HEK293T (cell line): ENCODE results near the gene UBE2C.
"Not testable (repeated sequence)": the region's sequence is repeated elsewhere in the genome, so short reads cannot be mapped to it uniquely, and the experiment has no call there.

Experiments used
- CTCF ChIA-PET: fragments of 350-600 bp; formaldehyde crosslinking; extraction: SDS; loops from one replicate; lab custom pipeline; 2021; ENCODE audit warnings: antibody characterized with exemption, inconsistent platforms; lab: Yijun Ruan, JAX
- POLR2A ChIA-PET: fragments of 350-600 bp; formaldehyde crosslinking; extraction: SDS; loops from one replicate; lab custom pipeline; 2020; ENCODE audit warnings: antibody characterized with exemption, inconsistent platforms; lab: Yijun Ruan, JAX
- DNase-seq: peaks from one replicate; pipeline ENCODE4 v3.0.0; 2012; ENCODE audit warnings: mixed read lengths; ENCODE audit errors: extremely low spot score
- ARNT ChIP-seq: fragments of 450-650 bp; IDR thresholded peaks from 2 replicates; pipeline ENCODE4 v1.6.1; 2017; ENCODE audit warnings: mild to moderate bottlenecking
- BHLHE40 ChIP-seq: fragments of 450-650 bp; IDR thresholded peaks from 2 replicates; pipeline ENCODE4 v1.6.1; 2016; ENCODE audit warnings: mild to moderate bottlenecking, moderate library complexity, borderline replicate concordance
- CTBP1 ChIP-seq: fragments of 450-650 bp; IDR thresholded peaks from 2 replicates; pipeline ENCODE4 v1.6.1; 2016; ENCODE audit warnings: borderline replicate concordance
- ELF4 ChIP-seq: fragments of 450-650 bp; IDR thresholded peaks from 2 replicates; pipeline ENCODE4 v1.6.1; 2017; ENCODE audit warnings: antibody characterized with exemption
- FOXA1 ChIP-seq: fragments of 450-650 bp; IDR thresholded peaks from 2 replicates; pipeline ENCODE4 v1.6.1; 2016; ENCODE audit warnings: mild to moderate bottlenecking
- FOXK2 ChIP-seq: fragments of 450-650 bp; IDR thresholded peaks from 2 replicates; pipeline ENCODE4 v1.6.1; 2016; ENCODE audit warnings: mild to moderate bottlenecking
- FOXM1 ChIP-seq: fragments of 450-650 bp; IDR thresholded peaks from 2 replicates; pipeline ENCODE4 v1.6.1; 2017; ENCODE audit warnings: mild to moderate bottlenecking, borderline replicate concordance
- HDGF ChIP-seq: fragments of 450-650 bp; IDR thresholded peaks from 2 replicates; pipeline ENCODE4 v1.6.1; 2017; ENCODE audit warnings: antibody characterized with exemption, borderline replicate concordance
- L3MBTL2 ChIP-seq: fragments of 450-650 bp; conservative IDR thresholded peaks from 2 replicates; pipeline ENCODE4 v1.6.1; 2016; ENCODE audit warnings: mild to moderate bottlenecking
- LEF1 ChIP-seq: fragments of 450-650 bp; IDR thresholded peaks from 2 replicates; pipeline ENCODE4 v1.6.1; 2017; ENCODE audit warnings: mild to moderate bottlenecking, borderline replicate concordance
- NFRKB ChIP-seq: fragments of 450-650 bp; IDR thresholded peaks from 2 replicates; pipeline ENCODE4 v1.6.1; 2016; ENCODE audit warnings: mild to moderate bottlenecking, moderate library complexity
- SP1 ChIP-seq: fragments of 450-650 bp; IDR thresholded peaks from 2 replicates; pipeline ENCODE4 v1.6.1; 2017
- SUZ12 ChIP-seq: fragments of 450-650 bp; IDR thresholded peaks from 2 replicates; pipeline ENCODE4 v1.6.1; 2016; ENCODE audit warnings: mild to moderate bottlenecking
- TARDBP ChIP-seq: fragments of 450-650 bp; IDR thresholded peaks from 2 replicates; pipeline ENCODE4 v1.6.1; 2016
- ZNF384 ChIP-seq: fragments of 450-650 bp; IDR thresholded peaks from 2 replicates; pipeline ENCODE4 v1.6.1; 2016
- TF ChIP-seq, protein P1 (sequence below): fragments of 450-650 bp; IDR thresholded peaks from 2 replicates; pipeline ENCODE4 v1.6.1; 2016

Gene UBE2C

DNA sequence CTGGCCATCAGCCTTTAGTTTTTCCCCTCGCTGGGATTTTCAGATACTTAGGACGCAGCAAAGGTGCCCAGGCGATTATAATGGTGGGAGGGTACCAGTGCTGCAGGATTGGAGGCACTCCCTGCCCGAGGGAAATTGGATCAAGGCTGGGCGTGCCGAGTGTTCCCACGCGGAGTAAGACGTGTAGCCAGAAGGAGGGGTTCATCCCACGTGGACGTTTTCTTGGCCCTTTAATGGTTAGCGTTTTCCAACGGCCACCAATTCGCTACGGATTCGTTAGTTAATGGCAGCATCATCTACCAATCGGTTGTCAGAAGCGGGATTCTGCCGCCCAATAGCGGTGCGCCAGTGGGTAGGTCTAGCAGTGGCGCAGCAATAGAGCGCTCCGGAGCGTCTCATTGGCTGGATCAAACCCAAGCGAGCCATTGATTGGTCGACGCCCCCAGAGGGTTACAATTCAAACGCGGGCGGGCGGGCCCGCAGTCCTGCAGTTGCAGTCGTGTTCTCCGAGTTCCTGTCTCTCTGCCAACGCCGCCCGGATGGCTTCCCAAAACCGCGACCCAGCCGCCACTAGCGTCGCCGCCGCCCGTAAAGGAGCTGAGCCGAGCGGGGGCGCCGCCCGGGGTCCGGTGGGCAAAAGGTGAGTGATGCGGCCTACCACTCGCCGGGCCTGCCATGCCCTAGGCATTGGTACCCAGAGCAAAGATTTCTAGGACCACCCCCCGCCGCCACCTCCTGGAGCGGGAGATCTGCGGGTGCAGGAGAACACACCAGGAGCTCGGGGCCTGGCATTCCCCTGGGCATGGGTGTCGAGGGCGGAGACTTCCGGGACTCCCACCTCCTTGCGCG lies at the start of gene UBE2C:
TSS of gene UBE2C (plus strand) at position 488 of the 849 bp plus-strand sequence. CDS start at position 540, 52 bp downstream.
- POLR2A ChIA-PET, result interaction anchor here (1.2 to 3.5 kb wide), 6 partner anchors 10 to 122 kb away, joined by 4 to 10 read pairs (median 5); partner anchors contain the start of genes ACOT8, PCIF1, SNX21 and ZSWIM3
- CTCF ChIA-PET, result interaction anchor here (0.7 kb wide), 1 partner anchor 316 kb away, joined by 3 read pairs; no protein-coding TSS in a partner anchor
- TF ChIP-seq, protein P1, sequence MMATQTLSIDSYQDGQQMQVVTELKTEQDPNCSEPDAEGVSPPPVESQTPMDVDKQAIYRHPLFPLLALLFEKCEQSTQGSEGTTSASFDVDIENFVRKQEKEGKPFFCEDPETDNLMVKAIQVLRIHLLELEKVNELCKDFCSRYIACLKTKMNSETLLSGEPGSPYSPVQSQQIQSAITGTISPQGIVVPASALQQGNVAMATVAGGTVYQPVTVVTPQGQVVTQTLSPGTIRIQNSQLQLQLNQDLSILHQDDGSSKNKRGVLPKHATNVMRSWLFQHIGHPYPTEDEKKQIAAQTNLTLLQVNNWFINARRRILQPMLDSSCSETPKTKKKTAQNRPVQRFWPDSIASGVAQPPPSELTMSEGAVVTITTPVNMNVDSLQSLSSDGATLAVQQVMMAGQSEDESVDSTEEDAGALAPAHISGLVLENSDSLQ, result peak; percentile 99
- TF ChIP-seq FOXM1 (peak; percentile 100), L3MBTL2 (peak; percentile 86), FOXK2 (no peak), SUZ12 (no peak)
- DNase-seq, result peak; percentile 97

DNA sequence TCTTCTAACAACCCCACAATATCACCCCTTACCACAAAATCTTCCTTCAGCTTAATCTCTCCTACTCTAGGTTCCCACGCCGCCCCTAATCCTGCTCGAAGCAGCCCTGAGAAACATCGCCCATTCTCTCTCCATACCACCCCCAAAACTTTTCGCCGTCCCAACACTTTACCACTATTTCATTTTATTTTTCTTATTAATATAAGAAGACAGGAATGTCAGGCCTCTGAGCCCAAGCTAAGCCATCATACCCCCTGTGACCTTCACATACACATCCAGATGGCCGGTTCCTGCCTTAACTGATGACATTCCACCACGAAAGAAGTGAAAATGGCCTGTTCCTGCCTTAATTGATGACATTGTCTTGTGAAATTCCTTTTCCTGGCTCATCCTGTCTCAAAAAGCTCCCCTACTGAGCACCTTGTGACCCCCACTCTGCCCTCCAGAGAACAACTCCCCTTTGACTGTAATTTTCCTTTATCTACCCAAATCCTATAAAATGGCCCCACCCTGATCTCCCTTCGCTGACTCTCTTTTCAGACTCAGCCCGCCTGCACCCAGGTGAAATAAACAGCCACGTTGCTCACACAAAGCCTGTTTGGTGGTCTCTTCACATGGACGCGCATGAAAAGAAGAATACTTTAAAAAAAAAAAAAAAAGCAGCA lies 47.7 kb upstream of the UBE2C start:
- CTCF ChIA-PET, DNase-seq, POLR2A ChIA-PET: not testable (repeated sequence)

DNA sequence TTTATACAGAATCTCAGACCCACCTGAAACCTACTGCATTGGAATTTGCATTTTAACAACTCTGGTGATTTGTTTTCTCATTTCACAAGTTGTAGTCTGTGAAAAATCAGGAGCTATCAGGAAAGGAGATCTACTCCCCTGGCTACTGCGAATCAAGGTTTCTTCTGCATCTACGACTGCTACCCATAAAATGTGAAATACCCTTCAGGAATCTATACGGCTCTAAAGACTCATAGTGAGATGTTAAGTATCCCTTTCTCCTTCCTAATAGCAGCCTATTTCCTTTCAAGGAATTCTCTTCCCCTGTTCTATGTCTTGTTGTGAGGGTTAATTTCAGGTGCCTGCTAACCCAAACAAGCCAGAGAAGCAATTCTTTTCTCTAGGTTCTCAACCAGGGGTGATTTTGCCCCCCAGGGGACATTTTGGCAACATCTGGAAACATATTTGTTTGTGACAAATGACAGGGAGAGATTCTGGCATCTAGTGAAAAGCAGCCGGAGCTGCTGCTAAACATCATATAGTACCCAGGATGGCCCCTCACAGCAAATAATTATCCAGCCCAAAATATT lies 47.1 kb upstream of the UBE2C start:
- no peak for DNase-seq
- ChIA-PET POLR2A (no interaction called here), CTCF (no interaction called here)
- TF ChIP-seq HDGF (no peak), ELF4 (no peak), FOXA1 (no peak), TARDBP (no peak), BHLHE40 (no peak), FOXM1 (no peak), L3MBTL2 (no peak), FOXK2 (no peak), LEF1 (no peak), ZNF384 (no peak), NFRKB (no peak), SUZ12 (no peak), CTBP1 (no peak), ARNT (no peak)
- TF ChIP-seq, protein P1, result no peak

DNA sequence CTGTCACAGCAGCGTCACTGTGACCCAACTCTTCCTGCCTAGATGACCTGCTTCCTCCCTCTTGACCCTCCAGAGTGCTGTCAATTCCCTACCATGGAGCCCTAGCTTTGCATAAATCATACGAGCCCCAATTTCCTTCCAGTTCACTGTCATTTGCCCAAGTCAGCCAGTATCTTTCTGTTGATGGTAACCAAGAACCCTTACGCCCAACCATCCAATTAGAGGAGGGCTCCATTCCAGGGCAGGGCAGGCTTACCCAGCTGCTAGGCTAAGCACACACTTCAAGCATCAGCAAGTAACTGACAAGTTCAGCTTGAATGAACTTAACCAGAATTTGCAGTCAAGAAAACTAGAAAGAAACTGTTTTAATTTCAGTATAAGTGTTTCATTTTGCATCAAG lies 46.5 kb upstream of the UBE2C start:
- ChIA-PET POLR2A (no interaction called here), CTCF (no interaction called here)
- TF ChIP-seq BHLHE40 (no peak), L3MBTL2 (no peak), TARDBP (no peak), SUZ12 (no peak), HDGF (no peak), FOXA1 (no peak), SP1 (no peak), ARNT (no peak), ZNF384 (no peak), LEF1 (no peak), FOXM1 (no peak), ELF4 (no peak), CTBP1 (no peak), NFRKB (no peak), FOXK2 (no peak)
- TF ChIP-seq, protein P1, result no peak
- no peak for DNase-seq

DNA sequence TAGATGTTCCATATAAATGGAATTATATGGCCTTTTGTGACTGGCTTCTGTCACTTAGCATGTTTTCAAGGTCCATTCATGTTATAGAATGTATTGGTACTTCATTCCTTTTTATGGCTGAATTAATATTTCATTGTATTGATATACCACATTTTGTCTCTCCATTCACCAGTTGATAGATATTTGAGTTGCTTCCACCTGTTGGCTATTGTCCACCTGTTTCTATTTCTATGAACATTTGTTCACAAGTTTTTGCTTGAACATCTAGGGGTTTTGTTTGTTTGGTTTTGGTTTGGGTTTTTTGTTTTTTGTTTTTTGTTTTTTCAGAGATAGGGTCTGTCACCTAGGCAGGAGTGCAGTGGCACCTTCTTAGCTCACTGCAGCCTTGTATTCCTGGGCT lies 44.0 kb upstream of the UBE2C start:
- DNase-seq, result no peak
- ChIA-PET POLR2A (no interaction called here), CTCF (no interaction called here)
- TF ChIP-seq CTBP1, result no peak
- no peak for TF ChIP-seq HDGF
- TF ChIP-seq ZNF384, result no peak
- TF ChIP-seq LEF1, result no peak
- no peak for TF ChIP-seq SP1
- TF ChIP-seq FOXM1, result no peak
- no peak for TF ChIP-seq FOXK2
- TF ChIP-seq BHLHE40, result no peak
- TF ChIP-seq SUZ12, result no peak
- no peak for TF ChIP-seq NFRKB
- TF ChIP-seq, protein P1, result no peak
- no peak for TF ChIP-seq ELF4
- no peak for TF ChIP-seq TARDBP
- TF ChIP-seq L3MBTL2, result no peak
- TF ChIP-seq ARNT, result no peak
- no peak for TF ChIP-seq FOXA1
